K562 (cell line): Measurements from ENCODE around the gene FZD1. TPM values are rescaled to one million over a fixed set of nuclear protein-coding genes. Genes with fewer than 3 reads are reported as not detected.

ENCODE experiments used
- ARHGAP35 ChIP-seq: fragments of 450-650 bp; IDR thresholded peaks from 2 replicates; pipeline ENCODE4 v1.6.1; 2018; ENCODE audit not compliant: partially characterized antibody
- ASH1L ChIP-seq: fragments of 450-650 bp; IDR thresholded peaks from 2 replicates; pipeline ENCODE4 v1.6.1; 2018; ENCODE audit warnings: borderline replicate concordance, mild to moderate bottlenecking, low read depth; ENCODE audit not compliant: partially characterized antibody
- ETS2 ChIP-seq: IDR thresholded peaks from 2 replicates; pipeline ENCODE4 v1.6.1; 2016; ENCODE audit warnings: borderline replicate concordance, missing genetic modification characterization, mild to moderate bottlenecking, moderate library complexity, missing compliant biosample characterization; ENCODE audit not compliant: poor library complexity, severe bottlenecking
- FUS ChIP-seq: fragments of 200-400 bp; formaldehyde crosslinking; optimal IDR thresholded peaks from 2 replicates; pipeline ENCODE3; 2017; ENCODE audit warnings: low read depth, low read length
- HINFP ChIP-seq: fragments of 450-650 bp; conservative IDR thresholded peaks from 2 replicates; pipeline ENCODE4 v1.6.1; 2016; ENCODE audit warnings: missing genetic modification characterization, low read depth, mild to moderate bottlenecking, control low read depth, missing compliant biosample characterization
- ID3 ChIP-seq, 2 experiments: fragments of 250-450 bp in 1 of 2; fragments of 450-650 bp in 1 of 2; sonication (Bioruptor Pico) in 1 of 2; IDR thresholded peaks; 2 replicates each; pipeline versions ENCODE4 v1.6.1 to v1.8.0; 2016 to 2021; ENCODE audit warnings: mild to moderate bottlenecking in 2 of 2, moderate library complexity in 2 of 2, missing compliant biosample characterization in 1 of 2, missing genetic modification characterization in 1 of 2
- JUND ChIP-seq, 2 experiments: IDR thresholded peaks; 2 replicates in 1 of 2; 3 replicates in 1 of 2; pipeline ENCODE4 v1.6.1; 2011; ENCODE audit warnings: borderline replicate concordance in 2 of 2, low read depth in 2 of 2, low read length in 2 of 2, improper control_type of control experiment in 1 of 2, missing biosample characterization in 1 of 2, missing genetic modification characterization in 1 of 2, missing genetic modification reagents in 1 of 2
- KLF16 ChIP-seq: IDR thresholded peaks from 2 replicates; pipeline ENCODE4 v1.6.1; 2016; ENCODE audit warnings: antibody characterized with exemption
- MAFK ChIP-seq: IDR thresholded peaks from 2 replicates; pipeline ENCODE4 v1.6.1; 2011; ENCODE audit warnings: low read length, improper control_type of control experiment
- RNF2 ChIP-seq: sonication (generic); IDR thresholded peaks from 2 replicates; pipeline ENCODE4 v1.6.1; 2016
- SMARCC2 ChIP-seq: fragments of 450-650 bp; IDR thresholded peaks from 2 replicates; pipeline ENCODE4 v1.6.1; 2017; ENCODE audit warnings: antibody characterized with exemption, moderate library complexity, mild to moderate bottlenecking, low read depth
- TEAD2 ChIP-seq: fragments of 450-650 bp; IDR thresholded peaks from 2 replicates; pipeline ENCODE4 v1.6.1; 2016; ENCODE audit warnings: missing genetic modification characterization, control low read depth, missing compliant biosample characterization
- ZBTB1 ChIP-seq: sonication (generic); formaldehyde crosslinking; IDR thresholded peaks from 2 replicates; pipeline ENCODE4 v1.8.1; 2023; ENCODE audit warnings: missing genetic modification reagents, low read depth, mild to moderate bottlenecking, borderline replicate concordance
- ZC3H11A ChIP-seq: IDR thresholded peaks from 2 replicates; pipeline ENCODE4 v1.6.1; 2012; ENCODE audit warnings: low read depth, low read length, improper control_type of control experiment
- ZNF12 ChIP-seq: sonication (generic); formaldehyde crosslinking; IDR thresholded peaks from 2 replicates; pipeline ENCODE4 v1.4.0; 2020; ENCODE audit warnings: mild to moderate bottlenecking, missing genetic modification reagents
- ZNF134 ChIP-seq: fragments of 250-450 bp; sonication (Bioruptor Pico); conservative IDR thresholded peaks from 2 replicates; pipeline ENCODE4 v1.4.0; 2020
- ZNF316 ChIP-seq: fragments of 450-650 bp; IDR thresholded peaks from 2 replicates; pipeline ENCODE4 v1.6.1; 2016
- ZNF449 ChIP-seq: fragments of 250-450 bp; sonication (Bioruptor Pico); IDR thresholded peaks from 2 replicates; pipeline ENCODE4 v1.8.0; 2022; ENCODE audit warnings: moderate library complexity, mild to moderate bottlenecking, inconsistent platforms
- ZNF707 ChIP-seq: fragments of 250-450 bp; sonication (Bioruptor Pico); conservative IDR thresholded peaks from 2 replicates; pipeline ENCODE4 v1.8.0; 2022; ENCODE audit warnings: inconsistent platforms, mild to moderate bottlenecking, moderate library complexity
- polyA plus RNA-seq, 8 experiments: library from polyadenylated mRNA; depleted of rRNA in 4 of 8; stranded (reverse) in 5 of 8; unstranded in 3 of 8; fragments of >200 nt; fragmentation: Nextera tagmentation in 2 of 8; fragmentation: Illumina TruSeq in 1 of 8; extraction: Ambion mirVana in 2 of 8; extraction: Trizol in 1 of 8; gene quantifications; 2 replicates each; pipeline versions ENCODE4 v1.2.1 to v1.2.3, GENCODE V29; 2011 to 2014; ENCODE audit warnings: inconsistent platforms in 1 of 8, missing spikeins in 1 of 8
- total RNA-seq, 7 experiments: library from RNA; depleted of rRNA in 6 of 7; stranded (reverse); fragments of >200 nt in 6 of 7; fragmentation: Illumina TruSeq in 2 of 7; extraction: Trizol in 2 of 7; gene quantifications; 2 replicates each; pipeline versions ENCODE4 v1.2.1 to v1.2.3, GENCODE V29; 2011 to 2021; ENCODE audit warnings: low replicate concordance in 1 of 7
- TF ChIP-seq, protein P1 (sequence below): sonication (generic); formaldehyde crosslinking; IDR thresholded peaks from 2 replicates; pipeline ENCODE4 v1.4.0; 2020; ENCODE audit warnings: mild to moderate bottlenecking, missing genetic modification reagents
- TF ChIP-seq, protein P2 (sequence below): sonication (generic); formaldehyde crosslinking; IDR thresholded peaks from 2 replicates; pipeline ENCODE4 v1.8.1; 2023; ENCODE audit warnings: mild to moderate bottlenecking, missing genetic modification reagents

FZD1 gene
- total and polyA plus RNA-seq, 9 of the 15 experiments (the other 6 are each of a cell fraction or from before 2014, with no cell fraction given), result 0.25 to 5.1 (median 1.8) TPM

DNA sequence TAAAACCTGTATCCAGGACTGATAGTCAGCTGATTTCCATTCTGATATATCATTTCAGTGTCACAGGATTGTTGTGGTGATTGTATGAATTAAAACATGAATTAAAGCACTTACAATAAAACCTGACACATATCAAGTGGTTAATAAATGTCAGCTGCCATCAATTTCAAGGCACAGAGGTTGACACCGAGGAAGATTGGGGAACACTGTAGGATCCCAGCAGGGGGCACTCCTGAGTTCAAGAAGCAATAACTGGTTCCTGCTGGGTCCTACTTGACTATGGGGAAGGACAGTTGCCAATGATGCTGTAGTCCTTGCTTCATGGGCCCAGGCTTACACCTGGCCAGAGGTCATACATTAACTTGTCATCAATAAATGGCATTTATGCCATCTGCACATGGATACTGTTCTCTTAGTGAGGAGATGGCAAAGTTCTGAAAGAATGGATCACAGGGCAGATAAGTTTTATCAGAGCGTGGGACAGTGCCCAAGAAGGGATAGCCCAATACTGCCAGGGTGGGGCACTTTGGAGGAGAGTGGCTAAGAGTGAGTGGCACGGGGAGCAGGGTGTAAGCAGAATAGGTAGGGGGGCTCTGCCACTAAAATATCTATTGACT, 24.1 kb downstream of the FZD1 start (continued):
- TF ChIP-seq, protein P1, sequence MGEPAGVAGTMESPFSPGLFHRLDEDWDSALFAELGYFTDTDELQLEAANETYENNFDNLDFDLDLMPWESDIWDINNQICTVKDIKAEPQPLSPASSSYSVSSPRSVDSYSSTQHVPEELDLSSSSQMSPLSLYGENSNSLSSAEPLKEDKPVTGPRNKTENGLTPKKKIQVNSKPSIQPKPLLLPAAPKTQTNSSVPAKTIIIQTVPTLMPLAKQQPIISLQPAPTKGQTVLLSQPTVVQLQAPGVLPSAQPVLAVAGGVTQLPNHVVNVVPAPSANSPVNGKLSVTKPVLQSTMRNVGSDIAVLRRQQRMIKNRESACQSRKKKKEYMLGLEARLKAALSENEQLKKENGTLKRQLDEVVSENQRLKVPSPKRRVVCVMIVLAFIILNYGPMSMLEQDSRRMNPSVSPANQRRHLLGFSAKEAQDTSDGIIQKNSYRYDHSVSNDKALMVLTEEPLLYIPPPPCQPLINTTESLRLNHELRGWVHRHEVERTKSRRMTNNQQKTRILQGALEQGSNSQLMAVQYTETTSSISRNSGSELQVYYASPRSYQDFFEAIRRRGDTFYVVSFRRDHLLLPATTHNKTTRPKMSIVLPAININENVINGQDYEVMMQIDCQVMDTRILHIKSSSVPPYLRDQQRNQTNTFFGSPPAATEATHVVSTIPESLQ, result no peak
- TF ChIP-seq TEAD2 (tag) (no peak), RNF2 (no peak), ZNF134 (CRISPR knock-in tag) (no peak), KLF16 (peak; percentile 46; the same call in 1 of the 2 replicates), ZC3H11A (no peak), ZNF12 (CRISPR knock-in tag) (no peak), MAFK (no peak), HINFP (tag) (peak; percentile 66; the same call in 1 of the 2 replicates), SMARCC2 (no peak), ZBTB1 (CRISPR knock-in tag) (no peak), ZNF449 (CRISPR knock-in tag) (no peak), ASH1L (no peak), ZNF707 (CRISPR knock-in tag) (no peak), JUND (IDR thresholded peaks at IDR 0.05; ENCODE audit: borderline replicate concordance, low read depth, low read length) (0 out of 2 replicates have a peak, but pooled peaks have one; percentile 4), JUND (tag; IDR thresholded peaks at IDR 0.05; ENCODE audit: borderline replicate concordance, low read depth, low read length) (no peak), ARHGAP35 (no peak), ZNF316 (no peak), FUS (no peak), ID3 (CRISPR knock-in tag; IDR thresholded peaks at IDR 0.05) (no peak), ID3 (tag; IDR thresholded peaks at IDR 0.05) (no peak), ETS2 (no peak)
- TF ChIP-seq, protein P2, sequence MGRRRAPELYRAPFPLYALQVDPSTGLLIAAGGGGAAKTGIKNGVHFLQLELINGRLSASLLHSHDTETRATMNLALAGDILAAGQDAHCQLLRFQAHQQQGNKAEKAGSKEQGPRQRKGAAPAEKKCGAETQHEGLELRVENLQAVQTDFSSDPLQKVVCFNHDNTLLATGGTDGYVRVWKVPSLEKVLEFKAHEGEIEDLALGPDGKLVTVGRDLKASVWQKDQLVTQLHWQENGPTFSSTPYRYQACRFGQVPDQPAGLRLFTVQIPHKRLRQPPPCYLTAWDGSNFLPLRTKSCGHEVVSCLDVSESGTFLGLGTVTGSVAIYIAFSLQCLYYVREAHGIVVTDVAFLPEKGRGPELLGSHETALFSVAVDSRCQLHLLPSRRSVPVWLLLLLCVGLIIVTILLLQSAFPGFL (CRISPR knock-in tag), result no peak
